BJ (cell line): ENCODE measurements around the gene DNAJC8. TPM values are rescaled to one million over a fixed set of nuclear protein-coding genes. Genes with fewer than 3 reads are reported as not detected.

ENCODE experiments used
- CTCF ChIA-PET: fragments of 350-600 bp; formaldehyde crosslinking; extraction: SDS; loops from one replicate; lab custom pipeline; 2021; ENCODE audit warnings: antibody characterized with exemption, inconsistent platforms; lab: Yijun Ruan, JAX
- POLR2A ChIA-PET: fragments of 300-600 bp; sonication (Branson Sonifier 250); formaldehyde crosslinking; extraction: SDS; loops from one replicate; lab custom pipeline; 2021; ENCODE audit warnings: antibody characterized with exemption; lab: Charles Lee
- DNase-seq: peaks from one replicate; pipeline ENCODE4 v3.0.0-alpha.2; 2011; ENCODE audit warnings: low read depth
- H3K27me3 ChIP-seq: 2 replicates; pipeline ENCODE4 v1.6.0; 2011; ENCODE audit warnings: low read length; ENCODE audit not compliant: control insufficient read depth, insufficient read depth
- H3K36me3 ChIP-seq: 2 replicates; pipeline ENCODE4 v1.5.1; 2011; ENCODE audit warnings: low read length; ENCODE audit not compliant: control insufficient read depth, insufficient read depth
- H3K4me3 ChIP-seq: 2 replicates; pipeline ENCODE4 v1.5.1; 2011; ENCODE audit warnings: low read depth, mild to moderate bottlenecking, control low read depth, low read length
- polyA plus RNA-seq: library from polyadenylated mRNA; depleted of rRNA; stranded (reverse); fragments of >200 nt; gene quantifications from 2 replicates; pipeline ENCODE4 v1.2.3, GENCODE V29; 2011
- TF ChIP-seq, protein P1 (sequence below): IDR thresholded peaks from 2 replicates; pipeline ENCODE4 v1.5.1; 2011; ENCODE audit warnings: low read depth, mild to moderate bottlenecking, control low read depth, inconsistent platforms, low read length, moderate library complexity; ENCODE audit not compliant: insufficient read depth

Gene DNAJC8
- polyA plus RNA-seq, 1 experiment: 49.1 TPM

DNA sequence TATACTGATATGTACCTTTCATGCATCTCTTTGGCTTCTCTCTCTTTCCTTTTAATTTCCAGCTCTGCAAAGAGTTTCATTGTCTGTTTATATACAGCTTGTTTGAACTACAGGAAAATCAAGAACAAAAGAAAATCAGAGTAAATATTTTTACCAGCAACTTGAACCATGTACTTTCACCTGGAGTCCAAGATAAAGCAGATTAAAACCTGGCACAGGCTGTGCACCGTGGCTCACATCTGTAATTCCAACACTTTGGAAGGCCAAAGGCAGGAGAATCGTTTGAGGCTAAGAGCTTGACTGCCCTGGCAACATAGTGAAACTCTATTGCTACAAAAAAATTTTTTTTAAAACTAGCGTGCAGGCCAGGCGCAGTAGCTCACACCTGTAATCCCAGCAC, 27.6 kb downstream of the DNAJC8 start:
- no peak for DNase-seq
- CTCF ChIA-PET: interaction anchor here (1.0 to 2.6 kb wide), 4 partner anchors 9 to 115 kb away, joined by 3 to 25 read pairs (median 4); partner anchors contain the start of gene EYA3
- no peaks in the 10 kb centered on the region for H3K27me3 ChIP-seq
- no peak overlapping the region for H3K4me3 ChIP-seq
- peaks cover 17% of the 10 kb centered on the region for H3K36me3 ChIP-seq
- TF ChIP-seq, protein P1, sequence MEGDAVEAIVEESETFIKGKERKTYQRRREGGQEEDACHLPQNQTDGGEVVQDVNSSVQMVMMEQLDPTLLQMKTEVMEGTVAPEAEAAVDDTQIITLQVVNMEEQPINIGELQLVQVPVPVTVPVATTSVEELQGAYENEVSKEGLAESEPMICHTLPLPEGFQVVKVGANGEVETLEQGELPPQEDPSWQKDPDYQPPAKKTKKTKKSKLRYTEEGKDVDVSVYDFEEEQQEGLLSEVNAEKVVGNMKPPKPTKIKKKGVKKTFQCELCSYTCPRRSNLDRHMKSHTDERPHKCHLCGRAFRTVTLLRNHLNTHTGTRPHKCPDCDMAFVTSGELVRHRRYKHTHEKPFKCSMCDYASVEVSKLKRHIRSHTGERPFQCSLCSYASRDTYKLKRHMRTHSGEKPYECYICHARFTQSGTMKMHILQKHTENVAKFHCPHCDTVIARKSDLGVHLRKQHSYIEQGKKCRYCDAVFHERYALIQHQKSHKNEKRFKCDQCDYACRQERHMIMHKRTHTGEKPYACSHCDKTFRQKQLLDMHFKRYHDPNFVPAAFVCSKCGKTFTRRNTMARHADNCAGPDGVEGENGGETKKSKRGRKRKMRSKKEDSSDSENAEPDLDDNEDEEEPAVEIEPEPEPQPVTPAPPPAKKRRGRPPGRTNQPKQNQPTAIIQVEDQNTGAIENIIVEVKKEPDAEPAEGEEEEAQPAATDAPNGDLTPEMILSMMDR: no peak
- POLR2A ChIA-PET: no interaction called here

DNA sequence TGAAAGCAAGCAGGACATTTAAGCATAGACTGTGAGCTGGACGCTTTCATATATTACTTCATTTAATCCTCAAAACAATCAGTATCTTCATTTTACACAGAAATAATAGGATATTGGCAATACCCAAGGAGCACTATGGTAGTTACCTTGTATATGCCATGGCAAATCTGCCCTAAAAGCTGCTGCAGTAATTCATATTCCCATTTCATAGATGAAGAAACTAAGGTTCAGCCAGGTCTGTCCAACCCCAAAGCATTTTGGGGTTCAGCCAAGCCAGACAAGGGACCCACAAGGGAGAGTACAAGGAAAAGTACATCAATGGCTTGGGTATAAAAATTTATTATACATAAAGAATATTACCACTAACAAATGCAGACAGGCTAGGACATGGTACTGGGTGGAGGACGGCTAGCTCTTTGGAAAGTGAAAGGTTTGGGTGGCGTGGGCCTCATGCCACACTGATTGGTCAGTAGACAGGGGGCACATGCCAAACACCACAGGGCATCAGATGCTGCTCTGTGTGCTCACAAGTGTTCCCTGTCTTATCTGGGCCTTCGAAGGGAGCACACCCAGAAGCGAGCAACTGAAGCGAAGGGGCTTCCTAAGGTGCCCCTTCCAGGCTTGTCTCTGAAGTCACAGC, 32.5 kb downstream of the DNAJC8 start:
- H3K4me3 ChIP-seq: no peak overlapping the region
- peaks cover 14% of the 10 kb centered on the region for H3K36me3 ChIP-seq
- TF ChIP-seq, protein P1: no peak
- DNase-seq: no peak
- CTCF ChIA-PET: interaction anchor here (1.3 kb wide), 1 partner anchor 9 kb away, joined by 4 read pairs; no protein-coding TSS in a partner anchor
- POLR2A ChIA-PET: no interaction called here
- no peaks in the 10 kb centered on the region for H3K27me3 ChIP-seq

DNA sequence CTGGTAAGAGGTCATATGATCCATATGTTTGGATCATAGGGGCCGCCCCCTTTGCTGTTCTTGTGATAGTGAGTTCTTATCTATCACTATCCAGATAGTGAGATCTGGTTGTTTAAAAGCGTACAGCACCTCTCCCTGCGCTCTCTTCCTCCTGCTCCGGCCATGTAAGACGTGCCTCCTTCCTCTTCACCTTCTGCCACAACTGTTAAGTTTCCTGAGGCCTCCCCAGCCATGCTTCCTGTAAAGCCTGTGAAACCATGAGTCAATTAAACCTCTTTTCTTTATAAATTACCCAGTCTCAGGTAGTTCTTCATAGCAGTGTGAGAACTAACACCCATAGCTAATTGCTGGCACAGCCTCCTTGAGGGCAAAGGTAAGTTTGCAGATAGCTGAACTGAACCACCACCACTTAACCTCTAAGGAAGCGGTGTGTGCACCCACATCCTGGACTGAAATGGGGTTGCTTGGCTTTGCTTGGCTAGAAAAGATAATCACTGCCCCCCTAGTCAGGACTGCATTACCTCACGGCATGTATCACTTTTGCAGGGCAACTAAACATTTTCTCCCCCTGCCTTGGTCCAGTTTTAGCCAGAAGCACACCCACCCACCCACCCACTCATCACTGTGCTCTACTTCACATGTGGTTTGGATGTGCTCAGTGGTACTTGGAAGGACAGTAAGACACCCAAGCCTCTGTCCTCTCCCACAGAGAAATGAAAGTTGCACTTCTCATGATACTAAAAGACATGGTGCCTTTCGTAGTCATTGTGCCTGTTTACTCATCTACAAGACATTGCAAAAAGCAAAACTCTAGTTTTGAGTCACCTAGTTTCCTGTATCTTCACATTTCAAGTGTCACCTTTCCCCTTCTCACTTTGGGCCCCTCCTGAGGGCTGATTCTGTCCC, 33.2 kb downstream of the DNAJC8 start:
- no peak overlapping the region for H3K4me3 ChIP-seq
- TF ChIP-seq, protein P1: no peak
- H3K27me3 ChIP-seq: no peaks in the 10 kb centered on the region
- DNase-seq: no peak
- H3K36me3 ChIP-seq: peaks cover 14% of the 10 kb centered on the region
- ChIA-PET POLR2A (no interaction called here), CTCF (interaction anchor here (0.5 to 1.3 kb wide), 2 partner anchors 9 to 97 kb away, joined by 4 read pairs; no protein-coding TSS in a partner anchor)

DNA sequence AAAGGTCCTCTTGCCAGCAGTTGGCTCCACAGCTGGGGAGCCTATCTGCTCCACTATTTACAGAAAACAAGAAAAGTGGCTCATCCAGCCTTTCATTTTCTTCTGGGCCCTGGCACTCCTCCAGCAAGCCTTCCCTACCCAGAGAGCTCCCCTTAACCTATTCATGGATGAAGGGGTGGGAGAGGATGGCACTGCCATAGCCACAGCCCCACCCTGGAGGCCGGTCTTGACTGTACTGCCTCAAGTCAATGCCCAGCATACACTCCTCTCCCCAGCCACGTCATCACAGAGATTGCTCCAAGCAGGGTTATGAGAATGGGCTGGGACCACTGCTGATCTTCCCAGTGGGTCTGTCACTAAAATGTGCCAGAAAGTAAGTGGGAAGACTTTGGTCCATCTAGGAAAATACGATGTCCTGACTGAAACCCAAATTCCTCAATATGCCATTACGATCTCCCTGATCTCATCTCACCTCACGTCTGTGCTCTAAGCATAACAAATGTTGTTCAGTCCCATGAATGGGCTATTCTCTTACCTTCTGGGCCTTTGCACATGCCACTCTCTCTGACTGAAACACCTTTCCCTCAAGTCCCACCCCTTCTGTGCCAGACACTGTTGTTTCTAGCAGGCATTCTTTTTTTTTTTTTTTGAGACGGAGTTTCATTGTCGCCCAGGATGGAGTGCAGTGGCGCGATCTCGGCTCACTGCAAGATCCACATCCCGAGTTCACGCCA, 35.0 kb downstream of the DNAJC8 start:
- CTCF ChIA-PET: interaction anchor here (1.6 to 2.0 kb wide), 2 partner anchors 11 to 106 kb away, joined by 7 to 9 read pairs; no protein-coding TSS in a partner anchor
- POLR2A ChIA-PET: no interaction called here

More for the DNA sequence above, 35.0 kb downstream of the DNAJC8 start:
- Histone ChIP-seq H3K36me3 (peaks cover 10% of the 10 kb centered on the region), H3K27me3 (no peaks in the 10 kb centered on the region), H3K4me3 (no peak overlapping the region)
- TF ChIP-seq, protein P1: no peak
- no peak for DNase-seq
